HCT116 (cell line): ENCODE data around the gene ZCCHC3. TPM values are rescaled to one million over a fixed set of nuclear protein-coding genes. Genes with fewer than 3 reads are reported as not detected.

Experiments
- ATAC-seq: fragments of 200-7000 bp; cut with Tn5 transposase; 2 replicates; pipeline ENCODE4 v1.9.1; 2020; ENCODE audit warnings: mild to moderate bottlenecking, moderate library complexity
- BruUV-seq: library from RNA; stranded (reverse); fragments of 400-500 nt; replicated peaks from 2 replicates; lab custom pipeline; 2021; lab: Mats Ljungman, UMichigan
- CTCF ChIA-PET: fragments of 300-600 bp; sonication (Branson Sonifier 250); formaldehyde crosslinking; loops from one replicate; lab custom pipeline; 2021; ENCODE audit warnings: antibody characterized with exemption; lab: Charles Lee
- POLR2A ChIA-PET: fragments of 300-600, 350-600 bp; sonication (Branson Sonifier 250); formaldehyde crosslinking; loops from one replicate; lab custom pipeline; 2021; ENCODE audit warnings: antibody characterized with exemption; lab: Charles Lee
- RAD21 ChIA-PET, 2 experiments: fragments of 300-600 bp; sonication (Branson Sonifier 250); formaldehyde crosslinking; loops; one replicate each; lab custom pipeline; 2023; ENCODE audit warnings: low total read pairs in 2 of 2; ENCODE audit not compliant: uncharacterized antibody in 2 of 2, unreplicated experiment in 2 of 2, low non-redundant PET in 1 of 2; lab: Charles Lee
- DNase-seq: peaks from one replicate; pipeline ENCODE4 v3.0.0-alpha.2; 2010; ENCODE audit warnings: low read depth, low spot score
- H2AFZ ChIP-seq: fragments of 200-600 bp; shearing (Covaris generic), sonication (generic); 2 replicates; pipeline ENCODE4 v1.6.1; 2017; ENCODE audit warnings: low read depth, mixed run types, mixed read lengths, antibody characterized with exemption, low read length; ENCODE audit not compliant: poor library complexity, severe bottlenecking
- H3K27ac ChIP-seq: 2 replicates; pipeline ENCODE4 v1.5.1; 2012; ENCODE audit warnings: low read depth, low read length
- H3K27me3 ChIP-seq: fragments of 200-600 bp; sonication (generic); 2 replicates; pipeline ENCODE4 v1.6.1; 2016; ENCODE audit warnings: mixed run types, low read length, mixed read lengths; ENCODE audit not compliant: insufficient read depth
- H3K36me3 ChIP-seq, 2 experiments: fragments of 200-500 bp in 1 of 2; fragments of 200-600 bp in 1 of 2; sonication (Bioruptor generic) in 1 of 2; sonication (generic) in 1 of 2; 2 replicates each; pipeline versions ENCODE4 v1.5.1 to v1.6.1; 2014 to 2016; ENCODE audit warnings: low read length in 2 of 2, inconsistent platforms in 1 of 2, mixed read lengths in 1 of 2, mixed run types in 1 of 2; ENCODE audit not compliant: insufficient read depth in 2 of 2, control insufficient read depth in 1 of 2
- H3K4me1 ChIP-seq, 2 experiments: fragments of 200-600 bp in 1 of 2; sonication (generic) in 1 of 2; 2 replicates each; pipeline versions ENCODE4 v1.5.1 to v1.6.1; 2012 to 2017; ENCODE audit warnings: low read length in 2 of 2, inconsistent platforms in 1 of 2, mild to moderate bottlenecking in 1 of 2, mixed read lengths in 1 of 2, mixed run types in 1 of 2, moderate library complexity in 1 of 2; ENCODE audit not compliant: insufficient read depth in 2 of 2, control insufficient read depth in 1 of 2
- H3K4me2 ChIP-seq: fragments of 200-600 bp; sonication (generic); 2 replicates; pipeline ENCODE4 v1.6.1; 2017; ENCODE audit warnings: mixed run types, low read length, mixed read lengths
- H3K4me3 ChIP-seq, 2 experiments: fragments of 200-600 bp in 1 of 2; sonication (generic) in 1 of 2; replicated peaks in 1 of 2; 2 replicates each; pipeline ENCODE4 v1.5.1; 2011 to 2016; ENCODE audit warnings: low read length in 2 of 2, control low read depth in 1 of 2, low read depth in 1 of 2, mild to moderate bottlenecking in 1 of 2, mixed read lengths in 1 of 2, mixed run types in 1 of 2
- H3K79me2 ChIP-seq: fragments of 200-600 bp; sonication (generic); 2 replicates; pipeline ENCODE4 v1.6.1; 2017; ENCODE audit warnings: mild to moderate bottlenecking, mixed run types, low read length, moderate library complexity, mixed read lengths; ENCODE audit not compliant: insufficient read depth
- H3K9ac ChIP-seq: fragments of 200-600 bp; sonication (generic); 2 replicates; pipeline ENCODE4 v1.6.1; 2016; ENCODE audit warnings: low read length, mixed read lengths
- H3K9me2 ChIP-seq: fragments of 200-600 bp; sonication (generic), shearing (Covaris generic); 2 replicates; pipeline ENCODE4 v1.6.1; 2017; ENCODE audit warnings: mixed run types, mild to moderate bottlenecking, moderate library complexity; ENCODE audit not compliant: insufficient read depth
- H3K9me3 ChIP-seq, 2 experiments: fragments of 200-500 bp in 1 of 2; fragments of 200-600 bp in 1 of 2; sonication (Bioruptor generic) in 1 of 2; sonication (generic) in 1 of 2; 2 replicates each; pipeline ENCODE4 v1.6.1; 2014 to 2017; ENCODE audit warnings: low read length in 2 of 2, mixed read lengths in 2 of 2, inconsistent platforms in 1 of 2, low read depth in 1 of 2, mild to moderate bottlenecking in 1 of 2, mixed run types in 1 of 2, moderate library complexity in 1 of 2; ENCODE audit not compliant: control insufficient read depth in 1 of 2, insufficient read depth in 1 of 2
- H4K20me1 ChIP-seq: fragments of 200-600 bp; sonication (generic), shearing (Covaris generic); 2 replicates; pipeline ENCODE4 v1.6.1; 2017; ENCODE audit warnings: mixed run types, mild to moderate bottlenecking, moderate library complexity; ENCODE audit not compliant: insufficient read depth
- CBX3 ChIP-seq: IDR thresholded peaks from 2 replicates; pipeline ENCODE4 v1.6.1; 2012; ENCODE audit warnings: low read depth
- EGR1 ChIP-seq: IDR thresholded peaks from 2 replicates; pipeline ENCODE4 v1.6.1; 2012; ENCODE audit warnings: low read depth
- ELF1 ChIP-seq: IDR thresholded peaks from 2 replicates; pipeline ENCODE4 v1.6.1; 2012; ENCODE audit warnings: low read depth, borderline replicate concordance
- EZH2 ChIP-seq: fragments of 200-600 bp; sonication (generic); IDR thresholded peaks from 2 replicates; pipeline ENCODE4 v1.6.1; 2017; ENCODE audit warnings: antibody characterized with exemption, mixed run types
- EZH2phosphoT487 ChIP-seq: fragments of 200-600 bp; IDR thresholded peaks from 2 replicates; pipeline ENCODE4 v1.6.1; 2018; ENCODE audit warnings: antibody characterized with exemption, borderline replicate concordance
- FOSL1 ChIP-seq: IDR thresholded peaks from 2 replicates; pipeline ENCODE4 v1.6.1; 2012; ENCODE audit warnings: low read depth
- JUND ChIP-seq: IDR thresholded peaks from 2 replicates; pipeline ENCODE4 v1.6.1; 2012
- POLR2A ChIP-seq: IDR thresholded peaks from 2 replicates; pipeline ENCODE4 v1.7.0; 2011; ENCODE audit warnings: borderline replicate concordance; ENCODE audit not compliant: insufficient read depth, insufficient read length; ENCODE audit errors: extremely low read depth
- POLR2AphosphoS5 ChIP-seq: IDR thresholded peaks from 2 replicates; pipeline ENCODE4 v1.6.1; 2011; ENCODE audit warnings: mild to moderate bottlenecking, low read depth, low read length, moderate library complexity
- RAD21 ChIP-seq: IDR thresholded peaks from 2 replicates; pipeline ENCODE4 v1.6.1; 2012; ENCODE audit warnings: low read depth, mild to moderate bottlenecking
- REST ChIP-seq: IDR thresholded peaks from 2 replicates; pipeline ENCODE4 v1.6.1; 2012; ENCODE audit warnings: low read depth
- SIN3A ChIP-seq: IDR thresholded peaks from 2 replicates; pipeline ENCODE4 v1.6.1; 2012; ENCODE audit warnings: low read depth
- SP1 ChIP-seq: IDR thresholded peaks from 2 replicates; pipeline ENCODE4 v1.6.1; 2012; ENCODE audit warnings: low read depth
- SRF ChIP-seq: IDR thresholded peaks from 2 replicates; pipeline ENCODE4 v1.6.1; 2012; ENCODE audit warnings: low read depth
- TCF7L2 ChIP-seq: IDR thresholded peaks from 2 replicates; pipeline ENCODE4 v1.7.0; 2011; ENCODE audit warnings: borderline replicate concordance, inconsistent platforms; ENCODE audit not compliant: insufficient read depth, insufficient read length; ENCODE audit errors: extremely low read depth
- YY1 ChIP-seq: IDR thresholded peaks from 2 replicates; pipeline ENCODE4 v1.6.1; 2011; ENCODE audit warnings: low read length, low read depth, moderate library complexity, mild to moderate bottlenecking; ENCODE audit not compliant: insufficient replicate concordance; ENCODE audit errors: extremely low read depth
- ZNF274 ChIP-seq: fragments of 200-500 bp; sonication (Bioruptor generic); IDR thresholded peaks from 2 replicates; pipeline ENCODE4 v1.6.1; 2014; ENCODE audit warnings: mild to moderate bottlenecking, low read depth, low read length, inconsistent platforms
- intact Hi-C: fragments of 100-400 bp; cut with micrococcal nuclease; formaldehyde crosslinking; loops from 2 replicates; pipeline ENCODE4 v1.10.0; 2022
- total RNA-seq: library from RNA; stranded (reverse); gene quantifications from one replicate; pipeline ENCODE4 v1.2.1, GENCODE V29; 2021; ENCODE audit not compliant: unreplicated experiment
- TF ChIP-seq, protein P1 (sequence below): IDR thresholded peaks from 2 replicates; pipeline ENCODE4 v1.6.1; 2012
- TF ChIP-seq, protein P2 (sequence below): IDR thresholded peaks from 2 replicates; pipeline ENCODE4 v1.6.1; 2012
- TF ChIP-seq, protein P3 (sequence below): IDR thresholded peaks from 2 replicates; pipeline ENCODE4 v1.6.1; 2011; ENCODE audit warnings: mild to moderate bottlenecking, low read length, moderate library complexity; ENCODE audit not compliant: insufficient replicate concordance; ENCODE audit errors: extremely low read depth

Gene ZCCHC3
- total RNA-seq, 1 experiment from 2014 or later: 19.3 TPM

GRCh38 chr20:271528-271927 is 25.8 kb upstream of the ZCCHC3 start:
- no peak overlapping the region for H2AFZ ChIP-seq
- H3K4me1 ChIP-seq: peaks cover 4 to 7% of the 10 kb centered on the region in 2 experiments
- no peaks in the 10 kb centered on the region for H4K20me1 ChIP-seq
- no TSS peak for BruUV-seq
- no peak overlapping the region for H3K4me2 ChIP-seq
- intact Hi-C loops: no loop called here
- H3K4me3 ChIP-seq: no peak overlapping the region
- no peaks in the 10 kb centered on the region for H3K9me2 ChIP-seq
- H3K27ac ChIP-seq: no peak overlapping the region
- RAD21 ChIA-PET: no interaction called here
- no peak for TF ChIP-seq EZH2
- no peak for TF ChIP-seq EGR1
- no peak for TF ChIP-seq ELF1
- TF ChIP-seq SRF: no peak
- no peak for TF ChIP-seq POLR2AphosphoS5
- no peak for TF ChIP-seq SIN3A
- TF ChIP-seq, protein P1, sequence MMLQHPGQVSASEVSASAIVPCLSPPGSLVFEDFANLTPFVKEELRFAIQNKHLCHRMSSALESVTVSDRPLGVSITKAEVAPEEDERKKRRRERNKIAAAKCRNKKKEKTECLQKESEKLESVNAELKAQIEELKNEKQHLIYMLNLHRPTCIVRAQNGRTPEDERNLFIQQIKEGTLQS: no peak
- TF ChIP-seq, protein P2, sequence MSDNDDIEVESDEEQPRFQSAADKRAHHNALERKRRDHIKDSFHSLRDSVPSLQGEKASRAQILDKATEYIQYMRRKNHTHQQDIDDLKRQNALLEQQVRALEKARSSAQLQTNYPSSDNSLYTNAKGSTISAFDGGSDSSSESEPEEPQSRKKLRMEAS: no peak
- TF ChIP-seq, protein P3, sequence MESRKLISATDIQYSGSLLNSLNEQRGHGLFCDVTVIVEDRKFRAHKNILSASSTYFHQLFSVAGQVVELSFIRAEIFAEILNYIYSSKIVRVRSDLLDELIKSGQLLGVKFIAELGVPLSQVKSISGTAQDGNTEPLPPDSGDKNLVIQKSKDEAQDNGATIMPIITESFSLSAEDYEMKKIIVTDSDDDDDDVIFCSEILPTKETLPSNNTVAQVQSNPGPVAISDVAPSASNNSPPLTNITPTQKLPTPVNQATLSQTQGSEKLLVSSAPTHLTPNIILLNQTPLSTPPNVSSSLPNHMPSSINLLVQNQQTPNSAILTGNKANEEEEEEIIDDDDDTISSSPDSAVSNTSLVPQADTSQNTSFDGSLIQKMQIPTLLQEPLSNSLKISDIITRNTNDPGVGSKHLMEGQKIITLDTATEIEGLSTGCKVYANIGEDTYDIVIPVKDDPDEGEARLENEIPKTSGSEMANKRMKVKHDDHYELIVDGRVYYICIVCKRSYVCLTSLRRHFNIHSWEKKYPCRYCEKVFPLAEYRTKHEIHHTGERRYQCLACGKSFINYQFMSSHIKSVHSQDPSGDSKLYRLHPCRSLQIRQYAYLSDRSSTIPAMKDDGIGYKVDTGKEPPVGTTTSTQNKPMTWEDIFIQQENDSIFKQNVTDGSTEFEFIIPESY: no peak
- TF ChIP-seq YY1: no peak
- TF ChIP-seq SP1: no peak
- no peak for TF ChIP-seq JUND
- no peak for TF ChIP-seq REST
- no peak for TF ChIP-seq RAD21
- TF ChIP-seq CBX3: no peak
- no peak for TF ChIP-seq EZH2phosphoT487
- no peak for TF ChIP-seq FOSL1
- no peak for TF ChIP-seq POLR2A
- no peak for TF ChIP-seq ZNF274
- TF ChIP-seq TCF7L2: no peak
- POLR2A ChIA-PET: no interaction called here
- no peak for DNase-seq
- peaks cover 0 to 10% of the 10 kb centered on the region in 2 experiments; a peak in 2 of 4 replicates for H3K36me3 ChIP-seq
- no peak for ATAC-seq
- H3K79me2 ChIP-seq: no peaks in the 10 kb centered on the region
- CTCF ChIA-PET: no interaction called here
- no peak overlapping the region for H3K9ac ChIP-seq
- H3K27me3 ChIP-seq: no peaks in the 10 kb centered on the region
- H3K9me3 ChIP-seq: no peaks in the 10 kb centered on the region
